ENCODE measurements around the gene TJP2.

DNA sequence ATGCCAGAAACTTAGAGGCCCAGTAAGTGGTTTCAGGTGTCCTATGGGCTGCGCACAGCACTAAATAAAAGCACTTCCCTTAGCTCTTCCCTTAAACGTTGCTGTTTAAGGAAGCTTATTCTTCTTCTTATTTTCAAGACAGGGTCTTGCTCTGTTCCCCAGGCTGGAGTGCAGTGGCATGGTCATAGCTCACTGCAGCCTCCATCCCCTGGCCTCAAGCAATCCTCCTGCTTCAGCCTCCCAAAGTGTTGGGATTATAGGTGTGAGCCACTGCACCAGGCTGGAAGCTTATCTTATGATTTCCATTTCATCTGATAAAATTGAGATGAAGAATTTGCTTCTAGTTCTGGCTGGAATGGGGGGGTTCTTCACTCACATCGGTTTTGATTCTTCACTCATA lies 15.6 kb upstream of the TJP2 start:
- TF ChIP-seq ZNF747 (tag by site-specific recombination; IDR thresholded peaks at IDR 0.05), result no peak
- TF ChIP-seq CTCF (tag by site-specific recombination; IDR thresholded peaks at IDR 0.05), result no peak
- TF ChIP-seq ZNF169 (tag by site-specific recombination; IDR thresholded peaks at IDR 0.05), result no peak
- TF ChIP-seq ZNF24 (tag by site-specific recombination; IDR thresholded peaks at IDR 0.05), result no peak
- no peak for TF ChIP-seq YY1 (tag by site-specific recombination; IDR thresholded peaks at IDR 0.05)
- TF ChIP-seq OVOL3 (tag by site-specific recombination; IDR thresholded peaks at IDR 0.05), result no peak
- TF ChIP-seq, protein P1, sequence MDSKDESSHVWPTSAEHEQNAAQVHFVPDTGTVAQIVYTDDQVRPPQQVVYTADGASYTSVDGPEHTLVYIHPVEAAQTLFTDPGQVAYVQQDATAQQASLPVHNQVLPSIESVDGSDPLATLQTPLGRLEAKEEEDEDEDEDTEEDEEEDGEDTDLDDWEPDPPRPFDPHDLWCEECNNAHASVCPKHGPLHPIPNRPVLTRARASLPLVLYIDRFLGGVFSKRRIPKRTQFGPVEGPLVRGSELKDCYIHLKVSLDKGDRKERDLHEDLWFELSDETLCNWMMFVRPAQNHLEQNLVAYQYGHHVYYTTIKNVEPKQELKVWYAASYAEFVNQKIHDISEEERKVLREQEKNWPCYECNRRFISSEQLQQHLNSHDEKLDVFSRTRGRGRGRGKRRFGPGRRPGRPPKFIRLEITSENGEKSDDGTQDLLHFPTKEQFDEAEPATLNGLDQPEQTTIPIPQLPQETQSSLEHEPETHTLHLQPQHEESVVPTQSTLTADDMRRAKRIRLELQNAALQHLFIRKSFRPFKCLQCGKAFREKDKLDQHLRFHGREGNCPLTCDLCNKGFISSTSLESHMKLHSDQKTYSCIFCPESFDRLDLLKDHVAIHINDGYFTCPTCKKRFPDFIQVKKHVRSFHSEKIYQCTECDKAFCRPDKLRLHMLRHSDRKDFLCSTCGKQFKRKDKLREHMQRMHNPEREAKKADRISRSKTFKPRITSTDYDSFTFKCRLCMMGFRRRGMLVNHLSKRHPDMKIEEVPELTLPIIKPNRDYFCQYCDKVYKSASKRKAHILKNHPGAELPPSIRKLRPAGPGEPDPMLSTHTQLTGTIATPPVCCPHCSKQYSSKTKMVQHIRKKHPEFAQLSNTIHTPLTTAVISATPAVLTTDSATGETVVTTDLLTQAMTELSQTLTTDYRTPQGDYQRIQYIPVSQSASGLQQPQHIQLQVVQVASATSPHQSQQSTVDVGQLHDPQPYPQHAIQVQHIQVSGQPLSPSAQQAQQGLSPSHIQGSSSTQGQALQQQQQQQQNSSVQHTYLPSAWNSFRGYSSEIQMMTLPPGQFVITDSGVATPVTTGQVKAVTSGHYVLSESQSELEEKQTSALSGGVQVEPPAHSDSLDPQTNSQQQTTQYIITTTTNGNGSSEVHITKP (tag by site-specific recombination; IDR thresholded peaks at IDR 0.05), result no peak
- no peak for TF ChIP-seq ZFP37 (tag by site-specific recombination; IDR thresholded peaks at IDR 0.05)
- no peak for TF ChIP-seq ZNF830 (tag by site-specific recombination; IDR thresholded peaks at IDR 0.05; ENCODE audit: low read depth)
- TF ChIP-seq ZNF223 (tag by site-specific recombination; IDR thresholded peaks at IDR 0.05), result no peak
